ENCODE measurements around the gene HPX.

The HPX gene

GRCh38 chr11:6458352-6459098 is 17.7 kb upstream of the HPX start:
- no peak for DNase-seq

GRCh38 chr11:6457581-6458320 is 17.0 kb upstream of the HPX start:
- no peak for DNase-seq

GRCh38 chr11:6456361-6457073 is 15.7 kb upstream of the HPX start:
- no peak for DNase-seq

- peak; percentile 68 to 77 for DNase-seq
Measured at GRCh38 chr11:6455070-6455469, 14.3 kb upstream of the HPX start.

GRCh38 chr11:6453152-6453551 is 12.4 kb upstream of the HPX start:
- DNase-seq: no peak

GRCh38 chr11:6452219-6452618 is 11.4 kb upstream of the HPX start:
- DNase-seq: no peak

- no peak for DNase-seq
Measured at GRCh38 chr11:6448574-6448973, 7.8 kb upstream of the HPX start.

- DNase-seq: peak in 1 of 2 experiments; percentile 7
Measured at GRCh38 chr11:6443269-6444003, 2.6 kb upstream of the HPX start.

GRCh38 chr11:6442441-6442840 is 1.7 kb upstream of the HPX start:
- no peak for DNase-seq

GRCh38 chr11:6438979-6439571 is 1.7 kb downstream of the HPX start:
- DNase-seq: peak; percentile 40 to 62

GRCh38 chr11:6437993-6438392 is 2.8 kb downstream of the HPX start:
- no peak for DNase-seq

- no peak for DNase-seq
Measured at GRCh38 chr11:6437423-6437822, 3.4 kb downstream of the HPX start.

GRCh38 chr11:6433998-6434660 is 6.7 kb downstream of the HPX start:
- no peak for DNase-seq

- DNase-seq: no peak
Measured at GRCh38 chr11:6431861-6432260, 8.9 kb downstream of the HPX start.

GRCh38 chr11:6427516-6427915 is 13.3 kb downstream of the HPX start:
- no peak for DNase-seq

GRCh38 chr11:6420677-6421076 is 20.1 kb downstream of the HPX start:
- no peak for DNase-seq

GRCh38 chr11:6419009-6419631 is 21.7 kb downstream of the HPX start, which contains the start of gene APBB1:
APBB1 (minus strand) TSS chr11:6419094; CDS start chr11:6411347, 7,747 bp downstream.
- peak; percentile 43 to 64 for DNase-seq

GRCh38 chr11:6418557-6419008 is 22.2 kb downstream of the HPX start:
- DNase-seq: no peak

GRCh38 chr11:6417907-6418556 is 22.8 kb downstream of the HPX start:
- no peak for DNase-seq

- DNase-seq: no peak
Measured at GRCh38 chr11:6415797-6416196, 25.0 kb downstream of the HPX start.

GRCh38 chr11:6414874-6415328 is 25.9 kb downstream of the HPX start:
- DNase-seq: no peak
